Measurements from ENCODE around the gene MON1A.

Gene MON1A

DNA sequence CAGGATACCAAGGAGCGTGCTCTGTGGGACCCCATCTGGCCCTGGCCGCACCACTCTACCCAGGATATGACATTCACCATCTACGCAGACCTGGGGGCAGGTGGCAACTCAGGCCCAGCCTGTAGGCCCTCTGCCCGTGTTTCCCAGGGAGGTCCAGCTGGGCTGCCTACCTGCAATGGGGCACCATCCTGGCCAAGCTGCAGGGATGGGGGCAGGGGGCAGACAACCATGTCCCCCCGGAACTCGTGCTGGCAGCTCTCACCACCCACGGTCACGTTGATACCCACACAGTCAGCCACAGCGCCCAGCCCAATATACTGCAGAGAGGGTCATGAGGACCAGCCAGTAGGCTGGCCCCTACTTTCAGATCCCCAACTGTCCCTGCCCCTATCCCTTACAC lies 33.8 kb downstream of the MON1A start:
- no peak for DNase-seq (ENCODE audit: low read depth in 3 of 3, low spot score in 1 of 3)

DNA sequence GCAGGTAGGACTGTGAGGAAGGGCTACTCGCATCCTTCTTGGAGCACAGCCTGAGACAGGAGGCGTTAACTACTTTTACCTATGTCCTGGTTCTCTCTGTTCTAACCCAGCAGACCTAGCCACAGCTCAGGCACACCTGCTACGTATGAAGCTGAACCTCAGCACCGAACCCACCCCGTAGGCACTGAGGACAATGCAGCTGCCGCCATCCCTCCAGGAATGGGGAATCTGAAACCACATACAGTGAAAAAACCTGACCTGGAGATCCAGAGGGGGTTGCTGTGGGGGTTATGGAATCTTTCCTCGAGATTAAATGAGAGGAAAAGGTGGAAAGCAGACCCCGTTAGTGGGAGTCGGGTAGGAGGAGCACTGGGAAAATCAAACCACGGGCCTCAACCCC lies 40.3 kb downstream of the MON1A start:
- DNase-seq (ENCODE audit: low read depth in 3 of 3, low spot score in 1 of 3) = no peak

DNA sequence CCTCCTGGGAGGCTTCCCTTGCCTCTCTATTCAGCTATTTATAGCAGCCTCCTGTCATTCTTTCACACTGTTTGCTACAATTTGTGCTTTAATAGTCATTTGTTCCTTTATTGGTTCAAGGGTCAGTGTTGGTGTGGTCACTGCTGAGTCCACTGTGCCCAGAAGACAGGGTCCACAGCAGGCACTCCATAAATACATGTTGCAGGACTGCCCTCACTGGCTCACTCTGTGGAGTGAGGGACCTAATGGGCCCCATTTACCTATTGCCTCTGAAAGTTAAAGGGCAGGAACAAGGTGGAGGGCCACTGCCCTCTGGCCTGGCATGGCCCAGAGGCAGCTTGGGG lies 42.7 kb downstream of the MON1A start:
- DNase-seq (ENCODE audit: low read depth in 3 of 3, low spot score in 1 of 3) = no peak

DNA sequence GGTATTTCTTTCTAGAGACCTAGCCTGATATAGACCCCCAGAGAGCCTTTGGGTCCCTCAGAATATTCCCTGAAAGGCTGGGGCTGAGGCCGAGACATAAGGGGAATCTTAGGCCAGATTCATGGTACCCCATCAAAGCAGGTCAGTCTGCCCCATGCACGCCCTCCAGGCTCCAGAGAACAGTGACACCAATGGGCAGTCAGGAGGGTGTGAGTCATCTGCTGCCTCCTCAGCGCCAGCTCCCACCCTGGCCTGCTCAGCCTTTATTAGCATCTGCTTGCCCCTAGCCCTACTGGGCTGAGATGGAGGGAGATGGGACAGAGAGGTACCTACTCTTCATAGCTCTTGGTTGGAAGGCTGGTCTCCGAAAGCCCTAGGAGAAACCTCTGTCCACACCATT lies 45.6 kb downstream of the MON1A start:
- DNase-seq (ENCODE audit: low read depth in 3 of 3, low spot score in 1 of 3) = no peak

DNA sequence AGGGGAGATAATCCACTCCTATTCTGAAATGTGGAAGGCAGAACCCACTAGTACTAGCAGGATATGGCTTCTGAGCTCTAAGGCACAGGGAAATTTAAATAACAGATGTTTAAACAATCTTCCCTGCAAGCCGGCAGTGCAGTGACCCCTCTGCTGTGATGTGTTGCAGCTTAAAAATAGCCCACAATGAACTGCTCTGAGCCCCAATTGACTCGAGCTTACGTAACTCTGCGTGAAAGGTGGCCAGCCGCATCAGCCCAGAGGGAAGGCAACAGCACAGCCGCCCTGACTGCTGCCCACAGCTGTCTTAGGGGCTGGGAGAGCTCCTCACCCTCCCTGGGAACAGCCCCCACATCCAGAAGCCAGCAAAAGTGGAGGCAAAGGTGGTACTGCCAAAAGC lies 47.4 kb downstream of the MON1A start:
- DNase-seq (ENCODE audit: low read depth in 3 of 3, low spot score in 1 of 3) = no peak

DNA sequence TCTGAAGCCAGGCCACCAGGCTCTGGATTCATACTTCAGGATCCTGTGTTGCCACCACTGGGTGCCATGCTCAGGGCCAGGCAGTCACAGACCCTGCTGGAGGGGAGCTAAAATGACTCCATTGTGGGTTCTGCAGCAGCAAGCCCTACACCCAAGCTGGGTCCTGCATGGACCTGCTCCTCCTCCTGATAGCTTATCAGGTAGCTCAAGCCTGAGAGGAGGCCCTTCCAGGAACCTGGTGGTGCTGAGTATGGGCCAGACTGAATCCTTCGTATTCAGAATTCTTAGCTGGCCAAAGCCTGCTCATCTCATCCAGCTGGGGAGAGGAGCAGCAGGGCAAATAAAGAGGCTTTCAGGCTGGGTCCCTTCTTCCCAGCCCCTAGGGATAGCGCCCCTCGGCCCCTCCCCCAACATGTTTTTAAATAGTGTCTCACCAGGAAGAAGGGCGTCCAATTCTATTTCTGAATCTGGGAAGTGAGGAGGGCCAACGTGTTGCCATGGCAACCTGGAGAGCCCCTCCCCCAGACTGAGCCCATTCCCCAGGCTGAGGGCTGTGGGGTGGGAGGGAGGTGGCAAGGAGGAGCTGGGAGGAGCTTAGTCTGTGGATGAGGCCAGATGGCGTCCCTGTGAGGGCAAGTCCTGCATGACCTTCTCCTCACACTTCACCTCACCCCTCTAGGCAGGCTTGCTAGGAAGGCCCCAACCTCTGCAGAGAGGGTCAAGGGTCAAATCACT lies 48.9 kb downstream of the MON1A start:
- no peak for DNase-seq (ENCODE audit: low read depth in 3 of 3, low spot score in 1 of 3)

DNA sequence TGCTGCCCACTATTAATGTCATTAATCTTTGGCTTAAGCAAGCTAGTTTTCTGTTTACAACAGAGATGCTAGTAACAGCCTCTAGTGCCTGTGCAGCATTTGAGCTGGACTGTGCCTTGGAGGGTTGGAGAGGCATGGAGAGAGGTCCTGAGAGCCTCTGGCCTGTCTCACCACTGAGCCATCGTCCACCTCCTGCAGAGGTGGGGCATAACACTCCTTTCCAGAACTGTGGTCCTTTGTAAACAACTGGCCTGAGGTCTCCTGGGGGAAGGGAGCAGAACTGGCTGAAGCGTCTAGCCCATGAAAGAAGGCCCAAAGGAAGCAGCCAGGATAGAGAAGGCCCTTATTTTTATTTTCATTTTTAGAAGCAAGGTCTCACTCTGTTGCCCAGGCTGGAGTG lies 49.9 kb downstream of the MON1A start:
- no peak for DNase-seq (ENCODE audit: low read depth in 3 of 3, low spot score in 1 of 3)

DNA sequence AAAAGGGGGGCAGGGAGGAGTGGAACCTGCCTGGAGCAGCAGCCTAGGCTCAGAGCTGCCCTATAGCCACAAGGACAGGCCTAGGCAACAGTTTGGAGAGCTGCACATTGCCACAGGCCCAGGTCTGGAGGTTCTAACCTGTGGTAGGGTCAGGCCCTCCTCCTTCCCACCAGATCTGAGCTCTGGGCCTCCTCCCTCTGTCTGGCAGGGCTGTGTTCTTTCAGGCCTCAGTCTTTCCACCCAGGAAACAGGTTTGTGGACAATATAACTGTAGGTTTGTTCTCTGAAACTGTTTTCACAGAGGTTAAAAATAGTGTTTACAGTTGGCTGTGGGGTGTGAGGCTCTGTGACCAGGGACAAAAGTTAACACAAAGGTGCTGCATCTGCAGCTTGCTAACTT lies 50.9 kb downstream of the MON1A start:
- no peak for DNase-seq (ENCODE audit: low read depth in 3 of 3, low spot score in 1 of 3)

DNA sequence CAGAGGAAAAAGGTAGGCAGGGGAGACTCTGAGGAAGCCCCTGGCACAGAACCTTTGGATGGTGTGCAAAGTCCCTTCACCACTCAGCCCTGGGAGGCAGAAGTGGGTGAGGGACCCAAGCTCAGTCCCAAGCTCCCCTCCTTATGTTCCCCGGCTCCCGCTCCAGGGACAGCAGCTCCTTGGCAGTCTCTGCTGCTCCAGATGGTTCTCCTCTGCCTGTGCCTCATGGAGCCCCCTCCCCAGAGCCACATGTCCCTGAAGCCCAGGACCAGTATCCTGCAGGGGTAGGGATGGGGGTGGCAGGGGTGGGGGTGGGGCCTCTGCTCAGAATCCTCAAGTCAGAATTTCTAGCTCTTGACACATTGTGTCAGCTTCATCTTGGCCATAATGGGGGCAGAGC lies 51.9 kb downstream of the MON1A start:
- DNase-seq (ENCODE audit: low read depth in 3 of 3, low spot score in 1 of 3) = no peak

DNA sequence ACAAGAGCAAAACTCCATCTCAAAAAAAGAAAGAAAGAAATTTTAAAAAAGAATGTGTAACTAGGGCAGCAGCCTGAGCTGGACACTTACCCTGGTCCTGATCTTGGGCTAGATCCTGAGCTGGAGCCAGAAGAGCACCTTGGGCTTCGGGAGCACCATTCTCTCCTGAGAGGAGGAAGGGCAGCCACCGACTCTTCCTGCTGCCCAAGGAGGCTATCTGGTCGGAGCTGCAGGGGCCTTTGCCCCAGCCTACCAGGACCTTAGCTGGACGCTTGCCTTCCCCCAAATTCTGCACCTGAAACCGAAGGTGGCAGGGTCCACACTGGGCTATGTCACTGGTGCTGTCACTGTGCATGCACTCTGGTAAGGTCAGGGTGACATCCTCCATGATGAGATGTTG lies 53.0 kb downstream of the MON1A start:
- no peak for DNase-seq (ENCODE audit: low read depth in 3 of 3, low spot score in 1 of 3)

DNA sequence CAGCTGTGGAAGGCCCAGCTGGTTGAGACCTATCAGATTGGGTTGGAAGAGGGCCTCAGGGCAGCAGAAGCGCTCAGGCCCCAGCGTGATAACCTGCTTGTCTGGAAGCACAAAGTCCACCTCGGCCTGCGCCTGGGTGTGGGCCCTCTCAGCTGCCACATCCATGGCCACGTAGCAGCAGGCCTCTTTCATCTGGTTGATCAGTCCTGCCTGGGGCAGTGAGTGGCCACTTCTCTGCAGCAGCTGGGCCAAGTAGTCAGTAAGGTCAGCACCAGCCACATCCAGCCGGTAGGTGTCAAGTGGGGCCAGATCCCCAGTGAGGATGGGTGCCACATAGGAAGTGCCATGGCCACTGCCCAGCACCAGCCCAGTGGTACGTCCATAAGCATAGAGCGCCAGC lies 56.0 kb downstream of the MON1A start:
- no peak for DNase-seq (ENCODE audit: low read depth in 3 of 3, low spot score in 1 of 3)

DNA sequence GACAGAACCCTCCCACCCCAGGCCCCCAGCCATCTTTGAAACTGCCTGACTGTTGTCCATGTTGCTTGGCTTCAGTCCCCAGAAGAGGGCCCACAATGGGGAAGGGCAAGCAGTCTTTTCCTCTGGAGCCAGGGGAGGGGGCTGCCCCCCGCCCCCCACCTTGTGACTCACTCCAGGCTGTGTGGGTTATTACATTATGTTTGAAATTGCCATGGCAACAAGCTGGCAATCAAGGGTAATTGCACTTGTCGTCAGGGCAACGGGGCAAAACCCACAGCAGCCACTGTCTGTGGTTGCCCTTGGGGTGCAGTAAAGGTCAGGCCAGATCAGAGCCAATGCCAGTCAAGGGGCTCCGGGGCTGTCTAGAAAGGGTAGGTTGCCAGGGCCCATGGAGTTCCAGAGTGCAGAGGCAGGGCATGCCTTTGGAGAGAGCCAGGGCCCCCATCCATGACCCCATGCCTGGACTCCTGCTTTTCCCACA lies 56.8 kb downstream of the MON1A start:
- DNase-seq (ENCODE audit: low read depth in 3 of 3, low spot score in 1 of 3) = no peak

DNA sequence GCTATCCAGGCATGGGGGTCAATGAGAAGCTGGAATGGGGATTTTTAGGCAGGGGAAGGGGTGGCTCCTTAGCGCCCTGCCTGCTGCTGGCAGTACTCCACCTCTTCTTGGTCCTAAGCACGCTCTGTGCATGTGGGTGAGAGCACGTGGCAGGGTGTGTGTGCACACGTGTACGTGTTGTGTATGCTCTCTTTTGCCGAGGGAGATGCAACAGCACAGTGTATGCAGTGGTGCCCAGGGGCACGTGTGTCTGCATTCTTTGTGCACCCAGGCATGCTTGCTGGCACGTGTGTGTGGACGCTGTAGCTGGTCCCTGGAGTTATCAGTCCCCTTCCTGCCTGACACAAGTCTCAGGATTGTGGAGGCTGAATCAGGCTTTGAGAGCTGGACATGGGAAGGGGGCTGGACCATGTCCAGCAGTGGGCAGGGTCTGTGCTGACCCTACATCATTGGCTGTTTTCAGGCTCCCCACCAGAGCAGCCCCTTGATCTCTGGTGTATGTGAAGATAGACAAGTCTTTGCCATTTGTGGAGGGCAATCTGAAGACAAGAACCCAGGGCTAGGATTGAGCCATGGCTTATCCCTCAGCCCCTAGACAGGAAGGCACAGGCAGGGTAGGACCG lies 58.0 kb downstream of the MON1A start:
- no peak for DNase-seq (ENCODE audit: low read depth in 3 of 3, low spot score in 1 of 3)

DNA sequence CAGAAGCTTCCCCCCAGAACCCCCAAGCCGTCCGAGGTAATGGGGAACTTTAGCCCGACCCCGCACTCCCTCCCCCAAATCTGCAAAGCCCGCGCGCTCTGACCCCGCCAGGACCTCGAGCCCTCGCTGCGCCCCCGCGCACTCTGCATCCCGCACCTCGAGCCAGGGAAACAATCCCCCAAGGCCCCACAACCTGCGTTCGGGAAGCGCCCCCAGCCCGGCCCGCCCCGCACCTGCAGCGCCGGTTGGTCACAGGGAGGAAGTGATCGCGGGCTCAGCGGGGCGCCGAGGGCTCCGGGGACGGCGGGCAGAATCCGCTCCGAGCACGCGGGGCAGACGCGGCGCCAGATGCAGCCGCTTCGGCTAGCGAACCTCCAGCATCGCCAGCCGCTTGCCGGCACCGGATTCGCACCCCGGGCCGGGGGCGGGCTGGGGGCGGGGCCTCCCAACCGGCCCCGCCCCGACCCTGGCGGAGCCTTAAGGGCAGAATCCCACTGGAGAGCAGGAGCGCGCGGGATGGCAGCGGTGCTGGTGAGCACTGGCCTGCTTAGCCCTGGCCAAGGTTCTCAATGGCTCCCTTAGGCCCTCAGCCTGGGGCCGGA lies 60.0 kb downstream of the MON1A start, which contains the start of gene CAMKV:
Gene CAMKV (minus strand): TSS at position 382 of the 602 bp plus-strand sequence. CDS start 7,518 bp downstream, outside the sequence.
- DNase-seq (ENCODE audit: low read depth in 3 of 3, low spot score in 1 of 3) = no peak

DNA sequence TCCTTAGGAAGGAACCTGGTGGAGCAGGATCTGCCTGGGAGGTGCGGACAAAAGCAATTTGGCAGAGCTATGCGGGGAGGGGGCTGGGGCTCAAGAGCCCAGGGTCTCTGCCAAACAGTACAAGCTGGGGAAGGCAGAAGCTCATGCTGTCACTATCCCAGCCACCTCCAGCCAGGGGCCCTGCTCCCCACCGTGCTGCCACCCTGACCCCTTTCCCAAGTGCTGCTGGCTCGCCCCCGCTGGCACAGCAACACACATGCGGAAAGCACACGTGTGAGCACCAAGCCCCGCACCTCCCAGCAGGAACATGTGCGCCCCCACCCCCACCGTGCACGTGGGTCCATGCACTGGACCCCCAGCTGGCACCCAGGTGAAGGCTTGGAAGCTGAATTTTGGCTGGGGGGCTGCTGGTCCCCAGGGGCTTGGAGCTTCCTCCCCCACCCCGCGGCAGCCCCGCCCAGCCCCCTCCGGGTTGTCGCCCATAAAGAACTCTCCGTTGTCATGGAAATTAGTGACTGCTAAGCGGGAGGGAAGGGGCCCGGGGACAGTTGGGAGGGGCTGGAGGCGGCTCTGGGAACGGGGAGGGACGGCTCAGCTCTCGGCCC lies 60.6 kb downstream of the MON1A start:
- DNase-seq (ENCODE audit: low read depth in 3 of 3, low spot score in 1 of 3) = no peak

DNA sequence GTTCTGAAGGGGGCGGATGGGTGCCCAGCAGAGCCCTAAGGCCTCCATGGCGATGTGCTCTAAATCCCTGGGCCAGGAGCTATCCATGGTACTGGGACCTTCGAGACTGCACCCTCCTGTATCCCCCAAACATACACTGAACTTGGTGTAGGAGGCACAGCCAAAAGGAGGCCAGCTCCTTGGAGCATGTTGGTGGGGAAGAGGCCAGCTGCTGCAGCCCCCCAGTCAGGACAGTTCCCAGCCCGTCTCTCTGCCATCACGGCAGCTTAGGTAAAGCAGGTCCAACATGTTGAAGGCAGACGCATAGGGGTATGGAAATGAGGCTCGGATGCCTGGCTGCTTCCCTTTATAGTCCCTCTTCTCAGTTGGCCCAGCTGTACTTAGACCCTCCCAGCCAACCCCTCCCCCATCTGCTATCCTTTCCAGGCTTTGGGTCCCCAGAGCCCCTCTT lies 61.7 kb downstream of the MON1A start:
- no peak for DNase-seq (ENCODE audit: low read depth in 3 of 3, low spot score in 1 of 3)

DNA sequence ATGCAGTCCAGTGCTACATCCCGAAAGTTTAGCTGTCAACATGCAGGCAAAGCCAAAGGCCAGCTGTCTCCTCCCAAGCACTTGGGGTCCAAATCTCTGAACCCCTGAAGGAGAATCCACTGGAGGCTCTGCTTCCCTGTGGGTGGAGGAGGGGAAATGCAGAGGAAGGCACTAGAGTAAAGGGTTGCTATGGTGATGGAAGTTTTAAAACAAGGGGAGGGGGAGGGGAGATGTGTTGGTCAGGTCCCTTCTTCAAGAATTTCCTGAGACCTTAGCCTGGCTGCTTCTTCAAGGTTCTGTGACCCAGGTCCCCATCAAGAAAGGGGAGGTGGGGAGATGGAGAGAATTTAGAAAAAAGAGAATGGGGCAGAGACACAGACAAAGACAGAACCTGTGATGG lies 62.2 kb downstream of the MON1A start:
- no peak for DNase-seq (ENCODE audit: low read depth in 3 of 3, low spot score in 1 of 3)

DNA sequence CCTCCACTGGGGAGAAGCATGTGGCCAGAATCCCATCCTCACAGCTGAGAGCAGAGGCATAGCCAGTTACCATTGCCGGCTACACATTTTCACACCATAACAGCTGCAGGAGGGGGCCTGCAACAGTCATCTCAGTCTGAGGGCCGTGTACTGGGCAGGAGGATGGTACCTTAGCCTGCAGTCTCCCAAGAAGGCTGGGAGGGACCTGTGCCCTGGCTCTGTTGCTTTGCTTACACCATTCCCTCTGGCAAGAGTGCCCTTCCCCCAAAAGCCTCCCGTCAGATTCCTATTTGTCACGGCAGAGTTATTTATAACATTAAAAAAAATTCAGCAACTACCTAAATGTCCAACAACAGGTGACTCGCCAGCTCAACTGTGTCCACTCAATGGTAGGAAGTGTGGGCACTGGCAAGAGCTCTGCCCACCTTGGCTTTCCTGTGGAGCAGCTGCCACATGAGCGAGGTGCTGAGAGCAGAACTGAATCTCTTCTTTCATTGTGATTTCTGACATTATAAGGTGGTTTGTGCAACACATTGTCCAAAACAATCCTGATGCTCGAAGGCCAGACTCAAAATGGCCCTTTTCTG lies 64.3 kb downstream of the MON1A start:
- DNase-seq (ENCODE audit: low read depth in 3 of 3, low spot score in 1 of 3) = no peak

DNA sequence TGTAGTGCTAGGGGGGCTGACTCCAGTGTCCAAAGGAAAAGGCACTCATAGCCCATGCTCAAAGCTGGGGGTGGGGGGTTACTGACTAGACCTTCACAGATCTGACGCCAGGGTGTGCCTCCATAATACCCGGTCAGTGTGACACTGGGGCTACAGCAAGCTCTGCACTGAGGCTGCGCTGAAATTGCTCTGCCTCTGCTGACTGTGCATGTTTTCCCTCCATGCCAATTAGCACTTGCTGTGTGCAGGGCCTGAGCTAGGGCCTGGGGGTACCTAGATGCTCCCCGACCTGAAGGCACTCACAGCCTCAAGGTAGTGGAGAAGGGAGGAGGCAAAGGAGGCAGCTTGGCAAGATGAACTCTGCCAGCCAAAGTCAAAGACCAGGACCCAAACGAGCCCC lies 65.1 kb downstream of the MON1A start:
- no peak for DNase-seq (ENCODE audit: low read depth in 3 of 3, low spot score in 1 of 3)

DNA sequence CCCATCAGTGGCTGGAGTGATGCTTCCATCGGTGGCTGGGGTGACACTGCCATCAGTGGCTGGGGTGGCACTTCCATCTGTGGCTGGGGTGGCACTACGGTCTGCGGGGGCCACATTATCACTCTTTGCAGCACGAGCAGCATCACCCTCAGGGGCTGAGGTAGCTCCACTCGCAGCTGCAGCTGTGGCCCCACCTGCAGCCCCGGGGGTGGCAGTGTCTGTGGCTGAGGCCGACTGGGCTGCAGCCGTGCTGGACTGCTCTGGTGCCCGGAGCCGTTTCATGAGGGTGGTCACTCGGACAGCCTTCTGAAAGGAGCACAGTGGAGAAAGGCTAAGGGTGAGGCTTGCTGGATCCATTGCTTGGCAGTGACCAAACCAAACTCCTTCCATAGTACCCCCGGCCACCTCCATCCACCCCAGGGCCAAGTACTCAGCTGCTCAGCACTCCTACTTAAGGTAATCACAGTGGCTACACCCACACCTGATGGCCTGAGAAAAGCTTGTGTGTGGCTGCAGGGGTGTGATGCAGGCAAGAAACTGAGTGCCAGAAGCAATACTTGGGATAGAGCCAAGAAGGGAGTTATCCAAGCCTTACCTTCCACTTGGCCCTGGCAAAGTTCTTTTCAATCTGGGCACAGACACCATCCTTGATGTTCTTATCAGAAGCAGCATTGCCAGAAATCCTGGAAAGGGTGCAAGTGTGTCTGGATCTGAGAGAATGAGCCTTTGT lies 69.9 kb downstream of the MON1A start:
- DNase-seq (ENCODE audit: low read depth in 3 of 3, low spot score in 1 of 3) = no peak

Data from stimulated activated CD4-positive, alpha-beta T cell treated with anti-CD3 and anti-CD28 coated beads, TNF-alpha, amount 100 ng/mL, for 1 hour (primary cell).